ENCODE measurements around the gene NKX6-2.

GRCh38 chr10:132827861-132828539 lies 42.1 kb upstream of the NKX6-2 start:
- TF ChIP-seq, protein P1, sequence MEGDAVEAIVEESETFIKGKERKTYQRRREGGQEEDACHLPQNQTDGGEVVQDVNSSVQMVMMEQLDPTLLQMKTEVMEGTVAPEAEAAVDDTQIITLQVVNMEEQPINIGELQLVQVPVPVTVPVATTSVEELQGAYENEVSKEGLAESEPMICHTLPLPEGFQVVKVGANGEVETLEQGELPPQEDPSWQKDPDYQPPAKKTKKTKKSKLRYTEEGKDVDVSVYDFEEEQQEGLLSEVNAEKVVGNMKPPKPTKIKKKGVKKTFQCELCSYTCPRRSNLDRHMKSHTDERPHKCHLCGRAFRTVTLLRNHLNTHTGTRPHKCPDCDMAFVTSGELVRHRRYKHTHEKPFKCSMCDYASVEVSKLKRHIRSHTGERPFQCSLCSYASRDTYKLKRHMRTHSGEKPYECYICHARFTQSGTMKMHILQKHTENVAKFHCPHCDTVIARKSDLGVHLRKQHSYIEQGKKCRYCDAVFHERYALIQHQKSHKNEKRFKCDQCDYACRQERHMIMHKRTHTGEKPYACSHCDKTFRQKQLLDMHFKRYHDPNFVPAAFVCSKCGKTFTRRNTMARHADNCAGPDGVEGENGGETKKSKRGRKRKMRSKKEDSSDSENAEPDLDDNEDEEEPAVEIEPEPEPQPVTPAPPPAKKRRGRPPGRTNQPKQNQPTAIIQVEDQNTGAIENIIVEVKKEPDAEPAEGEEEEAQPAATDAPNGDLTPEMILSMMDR (IDR thresholded peaks at IDR 0.05) = no peak
- no peak for TF ChIP-seq POLR2A (IDR thresholded peaks at IDR 0.05)
